ENCODE measurements around the gene POP4. TPM values are rescaled to one million over a fixed set of nuclear protein-coding genes. Genes with fewer than 3 reads are reported as not detected.

Gene POP4
- total RNA-seq, 2 donors from 2014 or later, result 52.4 to 87.5 TPM

GRCh38 chr19:29612801-29613595 is 6.9 kb downstream of the POP4 start:
- H3K27me3 ChIP-seq, result no peaks in the 10 kb centered on the region
- intact Hi-C loops (cut with DNase I), result loop anchor here (5.0 to 10.0 kb wide), 2 partner anchors 44 to 82 kb away; no protein-coding TSS in a partner anchor
- TF ChIP-seq CTCF (IDR thresholded peaks at IDR 0.05), result no peak
- no peaks in the 10 kb centered on the region for H3K9me3 ChIP-seq
- H3K36me3 ChIP-seq, result peaks cover 10% of the 10 kb centered on the region
- H3K9ac ChIP-seq (ENCODE audit: low read depth in 2 of 2, low read length in 2 of 2), result no peak overlapping the region
- no peak overlapping the region for H3K27ac ChIP-seq
- H3K4me1 ChIP-seq, result no peaks in the 10 kb centered on the region
- H3K4me3 ChIP-seq, result no peak overlapping the region
- no peak for DNase-seq

- intact Hi-C loops (cut with DNase I), result loop anchor here (5.0 to 10.0 kb wide), 2 partner anchors 43 to 81 kb away; no protein-coding TSS in a partner anchor
- Histone ChIP-seq H3K27me3 (no peaks in the 10 kb centered on the region), H3K36me3 (peaks cover 10% of the 10 kb centered on the region), H3K4me1 (no peaks in the 10 kb centered on the region), H3K4me3 (no peak overlapping the region), H3K9ac (ENCODE audit: low read depth in 2 of 2, low read length in 2 of 2) (no peak overlapping the region), H3K27ac (no peak overlapping the region), H3K9me3 (no peaks in the 10 kb centered on the region)
- no peak for TF ChIP-seq CTCF (IDR thresholded peaks at IDR 0.05)
- no peak for DNase-seq
Observed at GRCh38 chr19:29614046-29614445, 8.0 kb downstream of the POP4 start.

- Histone ChIP-seq H3K9ac (ENCODE audit: low read depth in 2 of 2, low read length in 2 of 2) (no peak overlapping the region), H3K27me3 (no peaks in the 10 kb centered on the region), H3K36me3 (peaks cover 10% of the 10 kb centered on the region), H3K27ac (no peak overlapping the region), H3K9me3 (no peaks in the 10 kb centered on the region), H3K4me1 (no peaks in the 10 kb centered on the region), H3K4me3 (no peak overlapping the region)
- no peak for TF ChIP-seq CTCF (IDR thresholded peaks at IDR 0.05)
- intact Hi-C loops (cut with DNase I), result loop anchor here (5.0 to 10.0 kb wide), 2 partner anchors 43 to 80 kb away; no protein-coding TSS in a partner anchor
- DNase-seq, result no peak
Observed at GRCh38 chr19:29614780-29615179, 8.7 kb downstream of the POP4 start.

GRCh38 chr19:29615891-29616425 is 9.9 kb downstream of the POP4 start:
- no peak overlapping the region for H3K4me3 ChIP-seq
- H3K27ac ChIP-seq, result no peak overlapping the region
- H3K9ac ChIP-seq (ENCODE audit: low read depth in 2 of 2, low read length in 2 of 2), result no peak overlapping the region
- H3K9me3 ChIP-seq, result no peaks in the 10 kb centered on the region
- intact Hi-C loops (cut with DNase I), result loop anchor here (10.0 kb wide), 1 partner anchor 79 kb away; no protein-coding TSS in a partner anchor
- TF ChIP-seq CTCF (IDR thresholded peaks at IDR 0.05), result no peak
- no peak for DNase-seq
- peaks cover 10% of the 10 kb centered on the region for H3K36me3 ChIP-seq
- H3K4me1 ChIP-seq, result no peaks in the 10 kb centered on the region
- H3K27me3 ChIP-seq, result no peaks in the 10 kb centered on the region

GRCh38 chr19:29616541-29616940 is 10.5 kb downstream of the POP4 start:
- H3K36me3 ChIP-seq, result peaks cover 9% of the 10 kb centered on the region
- no peaks in the 10 kb centered on the region for H3K4me1 ChIP-seq
- no peak for TF ChIP-seq CTCF (IDR thresholded peaks at IDR 0.05)
- H3K4me3 ChIP-seq, result no peak overlapping the region
- no peak overlapping the region for H3K9ac ChIP-seq (ENCODE audit: low read depth in 2 of 2, low read length in 2 of 2)
- H3K27ac ChIP-seq, result no peak overlapping the region
- intact Hi-C loops (cut with DNase I), result loop anchor here (10.0 kb wide), 1 partner anchor 78 kb away; no protein-coding TSS in a partner anchor
- DNase-seq, result no peak
- no peaks in the 10 kb centered on the region for H3K27me3 ChIP-seq
- H3K9me3 ChIP-seq, result no peaks in the 10 kb centered on the region

Measured in colonic mucosa (tissue), 4 donors.